Spleen (tissue), 13 donors: Measurements from ENCODE around the gene ZNF469. TPM values are rescaled to one million over a fixed set of nuclear protein-coding genes. Genes with fewer than 3 reads are reported as not detected.

ENCODE experiments used
- DNase-seq: peaks from one replicate; pipeline ENCODE4 v3.0.0-alpha.2; 2020
- H3K27ac ChIP-seq, 8 donors: fragments of 200-600 bp; sonication (generic) in 7 of 8; 1 replicate in 4 of 8; 2 replicates in 4 of 8; pipeline versions ENCODE4 v1.5.0 to v1.8.0; 2016 to 2021; ENCODE audit warnings: inconsistent platforms in 4 of 8, mild to moderate bottlenecking in 4 of 8, moderate library complexity in 1 of 8
- H3K27me3 ChIP-seq, 7 donors: fragments of 200-600 bp; sonication (generic) in 6 of 7; replicated peaks in 1 of 7; 1 replicate in 4 of 7; 2 replicates in 3 of 7; pipeline versions ENCODE4 v1.5.0 to v1.8.0; 2016 to 2021; ENCODE audit warnings: inconsistent platforms in 3 of 7, mild to moderate bottlenecking in 1 of 7
- H3K36me3 ChIP-seq, 6 donors: fragments of 200-600 bp; sonication (generic) in 5 of 6; 1 replicate in 4 of 6; 2 replicates in 2 of 6; pipeline versions ENCODE4 v1.5.0 to v1.8.0; 2016 to 2021; ENCODE audit warnings: inconsistent platforms in 2 of 6
- H3K4me1 ChIP-seq, 6 donors: fragments of 200-600 bp; sonication (generic) in 5 of 6; 1 replicate in 3 of 6; 2 replicates in 3 of 6; pipeline versions ENCODE4 v1.5.0 to v1.8.0; 2016 to 2021; ENCODE audit warnings: inconsistent platforms in 3 of 6
- H3K4me3 ChIP-seq, 8 donors: fragments of 200-600 bp; sonication (generic) in 7 of 8; 1 replicate in 4 of 8; 2 replicates in 4 of 8; pipeline versions ENCODE4 v1.5.0 to v1.8.0; 2016 to 2021; ENCODE audit warnings: inconsistent platforms in 4 of 8, mild to moderate bottlenecking in 4 of 8, moderate library complexity in 2 of 8
- H3K9me3 ChIP-seq, 8 donors: fragments of 200-600 bp; sonication (generic) in 7 of 8; 1 replicate in 4 of 8; 2 replicates in 4 of 8; pipeline versions ENCODE4 v1.5.0 to v1.8.0; 2016 to 2021; ENCODE audit warnings: inconsistent platforms in 4 of 8
- CTCF ChIP-seq, 11 experiments: fragments of 200-600 bp in 7 of 11; fragments of 450-650 bp in 4 of 11; sonication (generic) in 4 of 11; IDR thresholded peaks in 8 of 11; conservative IDR thresholded peaks in 3 of 11; 1 replicate in 7 of 11; 2 replicates in 4 of 11; pipeline versions ENCODE4 v1.4.0 to v1.8.0; 2016 to 2021; ENCODE audit warnings: antibody characterized with exemption in 11 of 11, inconsistent platforms in 4 of 11, mild to moderate bottlenecking in 1 of 11
- POLR2A ChIP-seq, 3 donors: fragments of 450-650 bp; IDR thresholded peaks; one replicate each; pipeline ENCODE4 v1.5.1; 2017; ENCODE audit warnings: antibody characterized with exemption in 3 of 3, mild to moderate bottlenecking in 1 of 3
- POLR2AphosphoS5 ChIP-seq, 3 donors: sonication (generic); formaldehyde crosslinking; IDR thresholded peaks; one replicate each; pipeline ENCODE4 v1.5.1; 2017; ENCODE audit warnings: antibody characterized with exemption in 3 of 3
- WGBS, 5 donors: extraction: QIAGEN DNeasy Blood & Tissue Kit in 3 of 5; methylation state at CpG; one replicate each; pipeline versions ENCODE4 v1.1.5 to v1.1.7; 2013 to 2018; 5-methylcytosine and 5-hydroxymethylcytosine counted together
- intact Hi-C: fragments of 100-400 bp; cut with DNase I; formaldehyde crosslinking; loops from one replicate; pipeline ENCODE4 v1.15.0; 2023; ENCODE audit warnings: low total_unique reads
- long read RNA-seq, 2 donors: transcript quantifications; one replicate each; lab custom pipeline, GENCODE V29; 2026
- polyA plus RNA-seq, 3 donors: library from polyadenylated mRNA; stranded (reverse); fragments of 200-250 nt; gene quantifications; one replicate each; pipeline ENCODE4 v1.2.1, GENCODE V29; 2013
- total RNA-seq, 7 donors: library from RNA; depleted of rRNA in 3 of 7; stranded (reverse); fragments of >200 nt in 3 of 7; fragmentation: NEBNext Ultra II Directional in 4 of 7; extraction: Animal tissue kit (Norgen Biotek cat#: 25700) in 4 of 7; gene quantifications; one replicate each; pipeline versions ENCODE4 v1.1.0 to v1.2.1, GENCODE V29; 2016 to 2021
- donor health status: healthy with polysubstance abuse.
- donor health status: DM: no; HTN: no; CAD: no; lungs with moderate emphysema.
- donor health status: DM: no; HTN: no; CAD: no.
- donor health status: Bipolar disorder and iron deficiency.
- donor health status: healthy.
- donor health status: DM: no; HTN: no; CAD: no.
- donor health status: DM: yes; HTN: yes; CAD: no.

Gene ZNF469
- total RNA-seq (1 to 10 TPM; 2.4 to 8.0 (median 4.0) TPM), polyA plus RNA-seq (under 1 TPM; 0.27 to 0.96 (median 0.35) TPM)
- long read RNA-seq, donor 1, full-length matches to known transcripts: 9 of 9 reads
- long read RNA-seq, donor 1, partial matches to known transcripts: 0 of 9 reads
- long read RNA-seq, donor 1, other reads (novel, unspliced or antisense): 0 of 9 reads
- long read RNA-seq, donor 2, full-length matches to known transcripts: 5 of 5 reads
- long read RNA-seq, donor 2, partial matches to known transcripts: 0 of 5 reads
- long read RNA-seq, donor 2, other reads (novel, unspliced or antisense): 0 of 5 reads

GRCh38 chr16:88382491-88383400 lies at the start of gene ZNF469:
TSS of gene ZNF469 (plus strand) at chr16:88382959. CDS start at chr16:88427471, 44,512 bp downstream.
- H3K36me3 ChIP-seq: no peaks in the 10 kb centered on the region
- intact Hi-C loops: no loop called here
- H3K4me3 ChIP-seq: peak within 1 kb of the TSS; percentile 5 to 68 (median 32)
- peaks cover 7 to 18% (median 13%) of the 10 kb centered on the region in 6 donors for H3K4me1 ChIP-seq
- H3K9me3 ChIP-seq: no peaks in the 10 kb centered on the region
- TF ChIP-seq CTCF (IDR thresholded peaks at IDR 0.05 in 8 of 11, conservative IDR thresholded peaks at IDR 0.05 in 3 of 11): no peak
- TF ChIP-seq POLR2A (IDR thresholded peaks at IDR 0.05): no peak
- no peak for TF ChIP-seq POLR2AphosphoS5 (IDR thresholded peaks at IDR 0.05)
- peaks cover 0 to 85% (median 27%) of the 10 kb centered on the region in 7 donors for H3K27me3 ChIP-seq
- peak; percentile 73 for DNase-seq
- 10 to 16% (median 15%) methylated on average over 45 to 87 of the region's 87 CpGs for WGBS, 5 donors
- H3K27ac ChIP-seq: no peak within 1 kb of the TSS

GRCh38 chr16:88333848-88334777 lies 48.6 kb upstream of the ZNF469 start:
- H3K4me3 ChIP-seq: peak overlapping the region in 1 of 8 donors; percentile 46
- H3K36me3 ChIP-seq: no peaks in the 10 kb centered on the region
- no peak overlapping the region for H3K27ac ChIP-seq
- no peak for TF ChIP-seq CTCF (IDR thresholded peaks at IDR 0.05 in 8 of 11, conservative IDR thresholded peaks at IDR 0.05 in 3 of 11)
- TF ChIP-seq POLR2A (IDR thresholded peaks at IDR 0.05): no peak
- no peak for TF ChIP-seq POLR2AphosphoS5 (IDR thresholded peaks at IDR 0.05)
- WGBS, 5 donors: 73 to 85% (median 78%) methylated on average over 10 of the region's 10 CpGs
- no peak for DNase-seq
- intact Hi-C loops: no loop called here
- H3K4me1 ChIP-seq: peaks cover 0 to 7% (median 0%) of the 10 kb centered on the region in 6 donors
- H3K9me3 ChIP-seq: no peaks in the 10 kb centered on the region
- H3K27me3 ChIP-seq: peaks cover 0 to 32% (median 0%) of the 10 kb centered on the region in 7 donors

GRCh38 chr16:88334778-88335720 lies 47.7 kb upstream of the ZNF469 start:
- TF ChIP-seq POLR2AphosphoS5 (IDR thresholded peaks at IDR 0.05) (no peak), POLR2A (IDR thresholded peaks at IDR 0.05) (no peak), CTCF (IDR thresholded peaks at IDR 0.05 in 8 of 11, conservative IDR thresholded peaks at IDR 0.05 in 3 of 11) (no peak)
- peaks cover 0 to 32% (median 0%) of the 10 kb centered on the region in 7 donors for H3K27me3 ChIP-seq
- DNase-seq: no peak
- H3K27ac ChIP-seq: no peak overlapping the region
- H3K4me1 ChIP-seq: peaks cover 0 to 7% (median 0%) of the 10 kb centered on the region in 6 donors
- no peak overlapping the region for H3K4me3 ChIP-seq
- WGBS, 5 donors: 87 to 92% (median 89%) methylated on average over 21 to 29 of the region's 29 CpGs
- no peaks in the 10 kb centered on the region for H3K9me3 ChIP-seq
- H3K36me3 ChIP-seq: no peaks in the 10 kb centered on the region
- intact Hi-C loops: no loop called here
